HepG2 (cell line): Measurements from ENCODE around the gene HEXIM1. TPM values are rescaled to one million over a fixed set of nuclear protein-coding genes. Genes with fewer than 3 reads are reported as not detected.
A peak's percentile ranks its signal among the peaks of the same experiment; 100 is the strongest.

Experiments
- CCAR2 ChIP-seq: fragments of 200-400 bp; formaldehyde crosslinking; optimal IDR thresholded peaks from 2 replicates; pipeline ENCODE3; 2018; ENCODE audit warnings: low read depth, mild to moderate bottlenecking, low read length, moderate library complexity
- CENPX ChIP-seq: sonication (generic); formaldehyde crosslinking; IDR thresholded peaks from 2 replicates; pipeline ENCODE4 v1.9.0; 2021; ENCODE audit warnings: mild to moderate bottlenecking, missing genetic modification reagents, moderate library complexity
- DMTF1 ChIP-seq: sonication (generic); formaldehyde crosslinking; IDR thresholded peaks from 2 replicates; pipeline ENCODE4 v1.4.0; 2020; ENCODE audit warnings: mild to moderate bottlenecking, missing genetic modification reagents
- E2F2 ChIP-seq: sonication (generic); formaldehyde crosslinking; IDR thresholded peaks from 2 replicates; pipeline ENCODE4 v1.4.0; 2020; ENCODE audit warnings: missing genetic modification reagents, borderline replicate concordance
- PAX8 ChIP-seq: sonication (generic); formaldehyde crosslinking; IDR thresholded peaks from 2 replicates; pipeline ENCODE4 v1.8.0; 2022; ENCODE audit warnings: mild to moderate bottlenecking, missing genetic modification reagents, borderline replicate concordance
- RELA ChIP-seq: sonication (generic); formaldehyde crosslinking; IDR thresholded peaks from 2 replicates; pipeline ENCODE4 v1.4.0; 2020; ENCODE audit warnings: missing genetic modification reagents
- SNAI1 ChIP-seq: sonication (generic); formaldehyde crosslinking; IDR thresholded peaks from 2 replicates; pipeline ENCODE4 v1.5.0; 2020; ENCODE audit warnings: mild to moderate bottlenecking, missing genetic modification reagents, borderline replicate concordance
- TBX3 ChIP-seq: fragments of 450-650 bp; IDR thresholded peaks from 2 replicates; pipeline ENCODE4 v1.6.1; 2017; ENCODE audit warnings: antibody characterized with exemption, mild to moderate bottlenecking, inconsistent platforms, borderline replicate concordance
- TOPORS ChIP-seq: sonication (generic); formaldehyde crosslinking; IDR thresholded peaks from 2 replicates; pipeline ENCODE4 v1.8.0; 2023; ENCODE audit warnings: mild to moderate bottlenecking, missing genetic modification reagents
- TRAFD1 ChIP-seq: sonication (generic); formaldehyde crosslinking; IDR thresholded peaks from 2 replicates; pipeline ENCODE4 v1.5.1; 2020; ENCODE audit warnings: missing genetic modification reagents, mild to moderate bottlenecking, borderline replicate concordance
- XRCC5 ChIP-seq: fragments of 200-400 bp; formaldehyde crosslinking; optimal IDR thresholded peaks from 2 replicates; pipeline ENCODE3; 2017; ENCODE audit warnings: mild to moderate bottlenecking, low read length
- ZBTB38 ChIP-seq: sonication (generic); formaldehyde crosslinking; IDR thresholded peaks from 2 replicates; pipeline ENCODE4 v1.5.1; 2020; ENCODE audit warnings: mild to moderate bottlenecking, missing genetic modification reagents
- ZNF232 ChIP-seq: sonication (generic); formaldehyde crosslinking; IDR thresholded peaks from 2 replicates; pipeline ENCODE4 v1.4.0; 2020; ENCODE audit warnings: missing genetic modification reagents, borderline replicate concordance
- ZNF512B ChIP-seq: sonication (generic); formaldehyde crosslinking; IDR thresholded peaks from 2 replicates; pipeline ENCODE4 v1.5.1; 2020; ENCODE audit warnings: missing genetic modification reagents, mild to moderate bottlenecking, borderline replicate concordance
- ZNF619 ChIP-seq: sonication (generic); formaldehyde crosslinking; IDR thresholded peaks from 2 replicates; pipeline ENCODE4 v1.4.0; 2020; ENCODE audit warnings: mild to moderate bottlenecking, missing genetic modification reagents
- ZNF687 ChIP-seq: sonication (generic); formaldehyde crosslinking; IDR thresholded peaks from 2 replicates; pipeline ENCODE4 v1.5.1; 2020; ENCODE audit warnings: mild to moderate bottlenecking, missing genetic modification reagents, moderate library complexity
- ZSCAN31 ChIP-seq: sonication (generic); formaldehyde crosslinking; IDR thresholded peaks from 2 replicates; pipeline ENCODE4 v1.5.0; 2020; ENCODE audit warnings: low read depth, mild to moderate bottlenecking, missing genetic modification reagents
- polyA plus RNA-seq, 8 experiments: library from polyadenylated mRNA; depleted of rRNA in 3 of 8; stranded (reverse) in 7 of 8; unstranded in 1 of 8; fragments of >200 nt; fragmentation: Illumina TruSeq in 4 of 8; extraction: Trizol in 4 of 8; gene quantifications; 2 replicates each; pipeline versions ENCODE4 v1.2.1 to v1.2.3, GENCODE V29; 2011 to 2016; ENCODE audit warnings: low read depth in 4 of 8, missing spikeins in 1 of 8, mixed read lengths in 1 of 8; ENCODE audit not compliant: insufficient read depth in 1 of 8
- total RNA-seq, 5 experiments: library from RNA; depleted of rRNA; stranded (reverse); fragments of >200 nt; fragmentation: Illumina TruSeq; extraction: Trizol; gene quantifications; 2 replicates each; pipeline ENCODE4 v1.2.3, GENCODE V29; 2016; ENCODE audit warnings: low read depth in 1 of 5

The HEXIM1 gene
- total and polyA plus RNA-seq, 2 of the 13 experiments (the other 11 are each of a cell fraction or from before 2014, with no cell fraction given): 10.5 to 16.6 TPM

- TF ChIP-seq ZNF687 (CRISPR knock-in tag) (peak; percentile 37; the same call in 1 of the 2 replicates), CCAR2 (no peak), ZNF619 (CRISPR knock-in tag) (peak; percentile 7; the same call in 1 of the 2 replicates), TBX3 (no peak), ZSCAN31 (CRISPR knock-in tag) (no peak), ZNF232 (no peak), PAX8 (CRISPR knock-in tag) (no peak), CENPX (CRISPR knock-in tag) (no peak), XRCC5 (peak; percentile 13), SNAI1 (CRISPR knock-in tag) (no peak), TRAFD1 (CRISPR knock-in tag) (0 out of 2 replicates have a peak, but pooled peaks have one; percentile 58), ZBTB38 (CRISPR knock-in tag) (0 out of 2 replicates have a peak, but pooled peaks have one; percentile 33), TOPORS (CRISPR knock-in tag) (no peak), DMTF1 (CRISPR knock-in tag) (no peak), ZNF512B (CRISPR knock-in tag) (no peak), RELA (CRISPR knock-in tag) (0 out of 2 replicates have a peak, but pooled peaks have one; percentile 11), E2F2 (no peak)
Measured at GRCh38 chr17:45128331-45128730, 19.9 kb upstream of the HEXIM1 start (continued).
